Heart left ventricle (tissue), 16 donors: ENCODE data around the gene TTC6. TPM values are rescaled to one million over a fixed set of nuclear protein-coding genes. Genes with fewer than 3 reads are reported as not detected.

Experiments used
- ATAC-seq, 4 donors: fragments of 200-7000 bp; cut with Tn5 transposase; one replicate each; pipeline ENCODE4 v1.9.1; 2020 to 2022; ENCODE audit warnings: moderate library complexity in 4 of 4, mild to moderate bottlenecking in 3 of 4, moderate number of reproducible peaks in 1 of 4
- DNase-seq, 5 donors: peaks; one replicate each; pipeline ENCODE4 v3.0.0-alpha.2; 2020
- H3K27ac ChIP-seq, 12 donors: fragments of 200-600 bp; sonication (generic) in 4 of 12; one replicate each; pipeline versions ENCODE4 v1.5.0 to v1.8.0; 2016 to 2022; ENCODE audit warnings: mild to moderate bottlenecking in 2 of 12
- H3K27me3 ChIP-seq, 9 donors: fragments of 200-600 bp; sonication (generic) in 2 of 9; one replicate each; pipeline versions ENCODE4 v1.5.1 to v1.8.0; 2016 to 2022; ENCODE audit warnings: mild to moderate bottlenecking in 3 of 9
- H3K36me3 ChIP-seq, 9 donors: fragments of 200-600 bp; sonication (generic) in 2 of 9; one replicate each; pipeline versions ENCODE4 v1.5.0 to v1.8.0; 2018 to 2022; ENCODE audit warnings: mild to moderate bottlenecking in 2 of 9
- H3K4me1 ChIP-seq, 12 donors: fragments of 200-600 bp; sonication (generic) in 4 of 12; one replicate each; pipeline versions ENCODE4 v1.5.0 to v1.8.0; 2016 to 2022; ENCODE audit warnings: mild to moderate bottlenecking in 3 of 12
- H3K4me3 ChIP-seq, 12 donors: fragments of 200-600 bp; sonication (generic) in 4 of 12; one replicate each; pipeline versions ENCODE4 v1.5.0 to v1.8.0; 2017 to 2022; ENCODE audit warnings: mild to moderate bottlenecking in 9 of 12, moderate library complexity in 4 of 12
- H3K9me3 ChIP-seq, 12 donors: fragments of 200-600 bp; sonication (generic) in 4 of 12; one replicate each; pipeline versions ENCODE4 v1.5.0 to v1.8.0; 2016 to 2022; ENCODE audit warnings: mild to moderate bottlenecking in 1 of 12
- POLR2A ChIP-seq, 2 donors: fragments of 450-650 bp; IDR thresholded peaks; one replicate each; pipeline ENCODE4 v1.6.1; 2017; ENCODE audit warnings: antibody characterized with exemption in 2 of 2, mild to moderate bottlenecking in 2 of 2, moderate library complexity in 2 of 2
- WGBS, 4 donors: extraction: QIAGEN DNeasy Blood & Tissue Kit in 2 of 4; methylation state at CpG; one replicate each; pipeline versions ENCODE4 v1.1.5 to v1.1.7; 2013 to 2018; 5-methylcytosine and 5-hydroxymethylcytosine counted together
- intact Hi-C, 10 donors: fragments of 100-400 bp; cut with DNase I; formaldehyde crosslinking; loops; one replicate each; pipeline versions ENCODE4 v1.11.1 to v1.14.2; 2022
- polyA plus RNA-seq, 2 donors: library from polyadenylated mRNA; stranded (reverse); fragments of 200-250 nt; gene quantifications; one replicate each; pipeline ENCODE4 v1.2.3, GENCODE V29; 2013
- total RNA-seq, 9 donors: library from RNA; depleted of rRNA in 2 of 9; stranded (reverse); fragments of >200 nt in 2 of 9; fragmentation: NEBNext Ultra II Directional in 3 of 9; extraction: Animal tissue kit (Norgen Biotek cat#: 25700) in 3 of 9; gene quantifications; one replicate each; pipeline versions ENCODE4 v1.1.0 to v1.2.4, GENCODE V29; 2016 to 2023
- TF ChIP-seq, protein P1 (sequence below), 12 donors: fragments of 200-600 bp; sonication (generic) in 4 of 12; IDR thresholded peaks; one replicate each; pipeline versions ENCODE4 v1.5.0 to v1.8.0; 2018 to 2022; ENCODE audit warnings: antibody characterized with exemption in 12 of 12, mild to moderate bottlenecking in 5 of 12
- donor health status: ischemic (EF 13 %, LVEDD 7.1; RV severe dilation, severe dysfunction).
- donor health status: healthy with polysubstance abuse.
- donor health status: DM: no; HTN: yes; CAD: no.
- donor health status: DM: no; HTN: no; CAD: no.
- donor health status: ischemic (EF 25% LVEDD 6.9; RV normal size, moderate dysfunction).
- donor health status: ischemic (EF 25% LVEDD 5.7; RV mildly dilated, moderate dysfunction).
- donor health status: healthy.
- donor health status: DM: yes; HTN: yes; CAD: no.
- donor health status: ischemic (EF 35%, LVEDD 5.7; RV mildly dilated, moderate dysfunction).
- donor health status: nonischemic (EF 11% LVEDD 7.7; RV severe dilation, severe dysfunction).
- donor health status: DM: yes; HTN: yes; CAD: no.
- donor health status: PGD.
- donor health status: ischemic (EF 29% LVEDD 5.4; RV normal size, mild dysfunction).
- donor health status: nonischemic (EF 23%, LVEDD 6.1; RV moderate dilation, normal function).

TTC6 gene
- total and polyA plus RNA-seq, 11 donors = not detected

DNA sequence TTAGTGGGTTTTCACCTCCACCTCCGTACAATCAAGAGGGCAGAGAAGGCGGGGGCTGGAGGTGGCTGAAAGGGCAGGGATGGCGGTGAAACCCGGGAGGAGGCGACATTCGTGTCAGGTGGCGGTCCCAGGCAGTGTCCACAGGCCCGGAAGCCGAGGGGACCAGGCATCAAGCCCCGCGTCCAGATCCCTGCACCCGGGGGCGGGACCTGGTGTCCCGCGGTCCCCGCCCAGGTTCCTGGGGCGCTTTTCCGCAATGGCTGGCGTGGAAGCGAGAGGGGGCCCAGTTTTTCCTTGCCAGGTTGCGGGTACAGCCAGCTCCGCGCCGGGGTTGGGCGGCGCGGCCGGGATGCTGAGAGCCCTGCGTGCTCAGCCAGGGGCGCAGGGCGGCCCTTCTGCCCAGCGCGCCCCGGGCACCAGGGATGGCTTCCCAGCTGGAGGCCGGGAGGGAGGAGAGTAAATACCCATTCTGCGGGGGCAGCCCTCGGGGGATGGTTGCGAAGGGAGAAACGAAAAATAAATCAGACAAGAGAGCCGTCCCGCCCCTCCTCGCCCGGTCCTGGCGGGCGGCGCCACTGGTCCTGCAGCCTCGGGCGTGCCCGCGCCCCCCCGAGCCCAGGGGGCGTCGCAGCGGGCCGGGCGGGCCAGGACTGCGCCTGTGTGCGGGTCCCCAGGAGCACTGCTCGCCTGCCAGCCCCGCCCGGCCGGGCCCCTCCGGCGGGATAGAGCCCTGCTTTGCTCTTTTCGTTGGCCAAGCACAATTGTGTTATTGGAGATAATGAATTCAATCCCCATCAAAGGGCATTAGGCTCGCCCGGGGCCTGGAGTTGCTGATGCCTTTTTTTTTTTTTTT lies 11.8 kb upstream of the TTC6 start:
- H3K27ac ChIP-seq = no peak overlapping the region
- intact Hi-C loops = no loop called here
- TF ChIP-seq, protein P1, sequence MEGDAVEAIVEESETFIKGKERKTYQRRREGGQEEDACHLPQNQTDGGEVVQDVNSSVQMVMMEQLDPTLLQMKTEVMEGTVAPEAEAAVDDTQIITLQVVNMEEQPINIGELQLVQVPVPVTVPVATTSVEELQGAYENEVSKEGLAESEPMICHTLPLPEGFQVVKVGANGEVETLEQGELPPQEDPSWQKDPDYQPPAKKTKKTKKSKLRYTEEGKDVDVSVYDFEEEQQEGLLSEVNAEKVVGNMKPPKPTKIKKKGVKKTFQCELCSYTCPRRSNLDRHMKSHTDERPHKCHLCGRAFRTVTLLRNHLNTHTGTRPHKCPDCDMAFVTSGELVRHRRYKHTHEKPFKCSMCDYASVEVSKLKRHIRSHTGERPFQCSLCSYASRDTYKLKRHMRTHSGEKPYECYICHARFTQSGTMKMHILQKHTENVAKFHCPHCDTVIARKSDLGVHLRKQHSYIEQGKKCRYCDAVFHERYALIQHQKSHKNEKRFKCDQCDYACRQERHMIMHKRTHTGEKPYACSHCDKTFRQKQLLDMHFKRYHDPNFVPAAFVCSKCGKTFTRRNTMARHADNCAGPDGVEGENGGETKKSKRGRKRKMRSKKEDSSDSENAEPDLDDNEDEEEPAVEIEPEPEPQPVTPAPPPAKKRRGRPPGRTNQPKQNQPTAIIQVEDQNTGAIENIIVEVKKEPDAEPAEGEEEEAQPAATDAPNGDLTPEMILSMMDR (IDR thresholded peaks at IDR 0.05) = no peak
- no peak for TF ChIP-seq POLR2A (IDR thresholded peaks at IDR 0.05)
- H3K27me3 ChIP-seq = peaks cover 40 to 96% (median 80%) of the 10 kb centered on the region in 9 donors
- ATAC-seq (peak in 1 of 4 donors; percentile 15), DNase-seq (peak in 1 of 5 donors; percentile 47)
- no peaks in the 10 kb centered on the region for H3K9me3 ChIP-seq
- peaks cover 0 to 31% (median 3%) of the 10 kb centered on the region in 12 donors for H3K4me1 ChIP-seq
- no peaks in the 10 kb centered on the region for H3K36me3 ChIP-seq
- H3K4me3 ChIP-seq = no peak overlapping the region
- 1 to 7% (median 5%) methylated on average over 20 to 67 of the region's 67 CpGs for WGBS, 4 donors

DNA sequence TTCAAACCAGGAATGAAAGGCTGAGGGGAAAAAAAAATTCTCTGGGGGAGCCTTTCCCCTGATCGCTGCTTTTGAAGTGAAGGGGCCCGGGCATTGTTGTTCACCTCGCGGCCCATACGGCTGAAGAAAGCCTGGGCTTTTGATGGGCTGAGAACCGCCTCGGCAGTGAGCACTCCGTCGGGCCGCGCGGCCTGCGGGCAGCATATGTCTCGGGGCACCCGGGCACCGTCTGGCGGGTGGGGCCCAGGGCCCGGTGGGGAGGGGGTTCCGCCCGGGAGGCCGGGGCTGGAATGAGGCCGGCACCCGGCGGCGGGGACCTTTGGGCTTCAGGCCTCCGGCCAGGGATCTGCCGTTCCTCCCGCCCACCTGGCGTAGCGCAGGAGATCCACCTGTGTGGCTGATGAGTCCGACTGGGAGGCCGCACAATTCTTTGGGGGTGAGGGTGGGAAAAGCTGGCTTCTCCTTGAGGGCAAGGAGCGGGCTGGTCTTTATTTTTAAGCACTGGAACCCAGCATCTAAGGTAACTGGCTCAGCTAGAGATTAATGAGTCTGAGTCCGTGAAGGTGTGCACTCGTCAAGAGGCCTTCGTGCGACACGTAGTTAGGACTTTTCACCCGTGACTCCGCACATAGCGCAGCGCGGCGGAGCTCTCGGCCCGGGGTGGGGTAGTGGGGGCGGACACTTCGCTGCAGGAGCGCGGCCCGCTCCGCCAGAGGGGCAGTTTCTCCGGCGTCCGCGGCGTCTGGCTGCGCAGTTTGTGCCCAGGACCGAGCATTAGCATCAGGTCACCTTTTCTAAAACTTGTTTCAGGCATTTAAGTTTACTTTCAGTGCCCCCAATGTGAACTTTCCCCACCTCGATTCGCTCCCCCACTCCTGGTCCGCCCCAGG lies 11.0 kb upstream of the TTC6 start:
- Histone ChIP-seq H3K9me3 (no peaks in the 10 kb centered on the region), H3K27ac (no peak overlapping the region), H3K36me3 (no peaks in the 10 kb centered on the region), H3K4me1 (peaks cover 0 to 31% (median 3%) of the 10 kb centered on the region in 12 donors), H3K4me3 (no peak overlapping the region), H3K27me3 (peaks cover 49 to 96% (median 80%) of the 10 kb centered on the region in 9 donors)
- DNase-seq (peak in 1 of 5 donors; percentile 54), ATAC-seq (no peak)
- TF ChIP-seq, protein P1 (IDR thresholded peaks at IDR 0.05) = no peak
- TF ChIP-seq POLR2A (IDR thresholded peaks at IDR 0.05) = no peak
- 3 to 6% (median 4%) methylated on average over 36 to 62 of the region's 62 CpGs for WGBS, 4 donors
- intact Hi-C loops = no loop called here

DNA sequence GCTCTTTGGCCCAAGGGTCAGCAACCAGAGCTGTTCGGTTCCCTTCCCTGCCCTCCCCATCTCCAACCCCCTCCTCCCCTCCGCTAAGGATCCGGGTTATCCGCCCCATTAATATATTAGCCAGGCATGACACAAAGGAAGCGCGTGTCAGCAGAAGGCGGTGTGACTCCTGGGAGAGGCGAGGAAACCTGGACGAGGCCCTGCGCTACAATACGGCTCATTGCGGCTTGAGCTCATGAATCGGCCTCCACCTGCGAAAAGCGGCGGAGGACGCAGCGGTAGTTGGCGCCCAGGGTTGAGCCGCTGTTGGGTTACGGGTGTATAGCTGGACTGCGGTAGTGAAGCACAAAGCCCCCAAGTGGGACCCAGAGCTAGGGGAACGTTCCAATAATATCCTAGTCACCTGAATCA lies 10.3 kb upstream of the TTC6 start:
- intact Hi-C loops = no loop called here
- H3K4me1 ChIP-seq = peaks cover 0 to 31% (median 3%) of the 10 kb centered on the region in 12 donors
- no peak overlapping the region for H3K27ac ChIP-seq
- H3K27me3 ChIP-seq = peaks cover 51 to 97% (median 85%) of the 10 kb centered on the region in 9 donors
- TF ChIP-seq, protein P1 (IDR thresholded peaks at IDR 0.05) = no peak
- TF ChIP-seq POLR2A (IDR thresholded peaks at IDR 0.05) = no peak
- no peaks in the 10 kb centered on the region for H3K36me3 ChIP-seq
- H3K4me3 ChIP-seq = no peak overlapping the region
- 2 to 5% (median 3%) methylated on average over 19 to 23 of the region's 23 CpGs for WGBS, 4 donors
- DNase-seq (peak in 1 of 5 donors; percentile 29), ATAC-seq (no peak)
- no peaks in the 10 kb centered on the region for H3K9me3 ChIP-seq
